Measurements from ENCODE around the gene CPE.

DNA sequence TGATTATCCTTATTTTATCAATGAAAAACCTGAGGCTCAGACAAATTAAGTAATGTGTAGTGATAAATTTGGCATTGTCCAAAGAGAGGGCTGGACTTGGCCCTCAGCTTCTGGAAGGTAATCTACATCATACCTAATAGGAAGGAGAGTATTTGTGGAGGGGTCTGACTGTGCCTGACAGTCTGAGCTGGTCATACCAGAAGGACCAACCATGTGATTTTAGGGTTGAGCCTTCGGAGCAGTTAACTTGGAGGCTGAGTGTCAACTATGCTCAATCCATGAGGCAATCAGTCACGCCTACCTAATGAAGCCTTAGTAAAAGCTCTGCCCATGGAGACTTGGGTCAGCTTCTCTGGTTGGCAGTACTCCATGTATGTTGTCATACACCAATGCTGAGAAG lies 136.4 kb downstream of the CPE start:
- TF ChIP-seq CSDC2 (CRISPR knock-in tag; IDR thresholded peaks at IDR 0.05) (no peak), CSRNP3 (CRISPR knock-in tag; IDR thresholded peaks at IDR 0.05) (no peak), ZFP30 (CRISPR knock-in tag; IDR thresholded peaks at IDR 0.05) (no peak), PATZ1 (CRISPR knock-in tag; IDR thresholded peaks at IDR 0.05; ENCODE audit: borderline replicate concordance) (no peak), ZC3H10 (CRISPR knock-in tag; IDR thresholded peaks at IDR 0.05) (no peak)
- TF ChIP-seq, protein P1, sequence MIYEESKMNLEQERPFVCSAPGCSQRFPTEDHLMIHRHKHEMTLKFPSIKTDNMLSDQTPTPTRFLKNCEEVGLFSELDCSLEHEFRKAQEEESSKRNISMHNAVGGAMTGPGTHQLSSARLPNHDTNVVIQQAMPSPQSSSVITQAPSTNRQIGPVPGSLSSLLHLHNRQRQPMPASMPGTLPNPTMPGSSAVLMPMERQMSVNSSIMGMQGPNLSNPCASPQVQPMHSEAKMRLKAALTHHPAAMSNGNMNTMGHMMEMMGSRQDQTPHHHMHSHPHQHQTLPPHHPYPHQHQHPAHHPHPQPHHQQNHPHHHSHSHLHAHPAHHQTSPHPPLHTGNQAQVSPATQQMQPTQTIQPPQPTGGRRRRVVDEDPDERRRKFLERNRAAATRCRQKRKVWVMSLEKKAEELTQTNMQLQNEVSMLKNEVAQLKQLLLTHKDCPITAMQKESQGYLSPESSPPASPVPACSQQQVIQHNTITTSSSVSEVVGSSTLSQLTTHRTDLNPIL (CRISPR knock-in tag; IDR thresholded peaks at IDR 0.05; ENCODE audit: low read depth), result no peak

All from SK-N-SH treated with all-trans-retinoic acid at 6 μM for 48 hours (cell line).